Prostate gland (tissue), 2 donors: Measurements from ENCODE around the gene CFAP46.

Experiments
- CTCF ChIP-seq, 4 experiments: fragments of 200-600 bp in 2 of 4; fragments of 450-650 bp in 2 of 4; sonication (generic) in 2 of 4; IDR thresholded peaks; 1 replicate in 3 of 4; 2 replicates in 1 of 4; pipeline ENCODE4 v1.5.1; 2016 to 2019; ENCODE audit warnings: antibody characterized with exemption in 4 of 4, mild to moderate bottlenecking in 2 of 4, moderate library complexity in 2 of 4
- POLR2A ChIP-seq: fragments of 450-650 bp; IDR thresholded peaks from one replicate; pipeline ENCODE4 v1.6.1; 2016; ENCODE audit warnings: antibody characterized with exemption, mild to moderate bottlenecking
- POLR2AphosphoS5 ChIP-seq: sonication (generic); formaldehyde crosslinking; IDR thresholded peaks from one replicate; pipeline ENCODE4 v1.6.1; 2017; ENCODE audit warnings: antibody characterized with exemption

- TF ChIP-seq CTCF (IDR thresholded peaks at IDR 0.05) (no peak), POLR2A (no peak), POLR2AphosphoS5 (no peak)
Measured at GRCh38 chr10:132836248-132836831, 106.0 kb downstream of the CFAP46 start.
